ENCODE data around the gene ITPKC.

GRCh38 chr19:40689339-40690049 lies 27.4 kb upstream of the ITPKC start:
- no peak for TF ChIP-seq EZH2 (IDR thresholded peaks at IDR 0.05; ENCODE audit: borderline replicate concordance, insufficient read depth, low read length, poor library complexity, severe bottlenecking)
- no peak for TF ChIP-seq CTCF (IDR thresholded peaks at IDR 0.05; ENCODE audit: poor library complexity, severe bottlenecking)
- TF ChIP-seq TAF1 (IDR thresholded peaks at IDR 0.05; ENCODE audit: low read depth) = no peak
- no peak for TF ChIP-seq EP300 (conservative IDR thresholded peaks at IDR 0.05; ENCODE audit: poor library complexity, severe bottlenecking)

All from neural cell (in vitro differentiated cells).